Ascending aorta (tissue), 2 donors: ENCODE data around the gene UGT1A5. TPM values are rescaled to one million over a fixed set of nuclear protein-coding genes. Genes with fewer than 3 reads are reported as not detected.

Source experiments
- DNase-seq, 2 donors: peaks; one replicate each; pipeline ENCODE4 v3.0.0-alpha.2; 2019; ENCODE audit warnings: low spot score in 2 of 2
- H3K27ac ChIP-seq, 2 donors: fragments of 200-600 bp; sonication (generic); one replicate each; pipeline ENCODE4 v1.5.1; 2016 to 2017; ENCODE audit warnings: mild to moderate bottlenecking in 1 of 2
- H3K27me3 ChIP-seq: fragments of 200-600 bp; sonication (generic); one replicate; pipeline ENCODE4 v1.5.1; 2017
- H3K36me3 ChIP-seq, 2 donors: fragments of 200-600 bp; sonication (generic); one replicate each; pipeline ENCODE4 v1.5.1; 2016
- H3K4me1 ChIP-seq, 2 donors: fragments of 200-600 bp; sonication (generic); one replicate each; pipeline ENCODE4 v1.5.1; 2016 to 2017; ENCODE audit warnings: mild to moderate bottlenecking in 1 of 2
- H3K4me3 ChIP-seq, 2 donors: fragments of 200-600 bp; sonication (generic); one replicate each; pipeline ENCODE4 v1.5.1; 2016 to 2017; ENCODE audit warnings: mild to moderate bottlenecking in 1 of 2
- H3K9me3 ChIP-seq, 2 donors: fragments of 200-600 bp; sonication (generic); one replicate each; pipeline ENCODE4 v1.5.1; 2016
- CTCF ChIP-seq, 3 experiments: fragments of 200-600 bp in 2 of 3; fragments of 450-650 bp in 1 of 3; sonication (generic) in 2 of 3; IDR thresholded peaks; one replicate each; pipeline ENCODE4 v1.5.1; 2016 to 2019; ENCODE audit warnings: antibody characterized with exemption in 3 of 3, mild to moderate bottlenecking in 1 of 3, moderate library complexity in 1 of 3
- intact Hi-C: fragments of 100-400 bp; cut with DNase I; formaldehyde crosslinking; loops from one replicate; pipeline ENCODE4 v1.15.1; 2023
- total RNA-seq: library from RNA; depleted of rRNA; stranded (reverse); fragments of >200 nt; gene quantifications from one replicate; pipeline ENCODE4 v1.1.0, GENCODE V29; 2016

UGT1A5 gene
- total RNA-seq, 1 donor from 2014 or later = not detected

DNA sequence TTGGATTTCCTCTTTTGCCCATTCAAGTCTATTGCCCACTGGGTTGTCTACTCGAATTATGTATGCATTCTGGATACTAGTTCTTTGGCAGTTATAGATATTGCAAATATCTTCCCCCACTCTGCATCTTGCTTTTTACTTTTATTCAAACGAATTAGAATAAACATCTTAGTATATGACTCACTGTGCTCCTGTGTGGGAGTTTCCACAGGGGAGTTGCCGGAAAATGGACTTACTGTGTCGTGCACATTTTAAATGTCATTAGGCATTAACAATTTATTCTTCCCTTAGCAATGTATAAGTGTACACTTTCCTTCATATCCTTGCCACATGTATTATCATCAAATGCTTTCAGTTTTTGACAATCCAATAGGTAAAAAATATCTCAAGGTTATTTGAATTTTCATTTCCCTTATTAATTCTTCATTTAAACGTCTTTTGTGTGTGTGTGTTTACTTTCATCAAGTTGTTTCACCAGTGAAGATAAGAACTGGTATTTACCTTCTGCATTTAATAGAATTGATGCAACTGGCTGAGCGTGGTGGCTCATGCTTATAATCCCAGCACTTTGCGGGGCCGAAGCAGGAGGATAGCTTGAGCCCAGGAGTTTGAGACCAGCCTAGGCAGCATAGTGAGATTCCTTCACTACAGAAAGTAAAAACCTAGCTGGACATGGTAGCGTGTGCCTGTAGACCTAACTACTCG is 4.6 kb upstream of the UGT1A5 start:
- no peak for TF ChIP-seq CTCF (IDR thresholded peaks at IDR 0.05)
- no peak for DNase-seq
- no peaks in the 10 kb centered on the region for H3K4me1 ChIP-seq
- no peaks in the 10 kb centered on the region for H3K9me3 ChIP-seq
- no peak overlapping the region for H3K4me3 ChIP-seq
- H3K36me3 ChIP-seq = no peaks in the 10 kb centered on the region
- no peaks in the 10 kb centered on the region for H3K27me3 ChIP-seq
- intact Hi-C loops = no loop called here
- H3K27ac ChIP-seq = no peak overlapping the region

GRCh38 chr2:233708942-233709341 is 3.8 kb upstream of the UGT1A5 start:
- H3K4me3 ChIP-seq = no peak overlapping the region
- no peaks in the 10 kb centered on the region for H3K36me3 ChIP-seq
- no peak for TF ChIP-seq CTCF (IDR thresholded peaks at IDR 0.05)
- H3K27me3 ChIP-seq = no peaks in the 10 kb centered on the region
- intact Hi-C loops = no loop called here
- H3K9me3 ChIP-seq = no peaks in the 10 kb centered on the region
- DNase-seq = no peak
- H3K27ac ChIP-seq = no peak overlapping the region
- no peaks in the 10 kb centered on the region for H3K4me1 ChIP-seq

DNA sequence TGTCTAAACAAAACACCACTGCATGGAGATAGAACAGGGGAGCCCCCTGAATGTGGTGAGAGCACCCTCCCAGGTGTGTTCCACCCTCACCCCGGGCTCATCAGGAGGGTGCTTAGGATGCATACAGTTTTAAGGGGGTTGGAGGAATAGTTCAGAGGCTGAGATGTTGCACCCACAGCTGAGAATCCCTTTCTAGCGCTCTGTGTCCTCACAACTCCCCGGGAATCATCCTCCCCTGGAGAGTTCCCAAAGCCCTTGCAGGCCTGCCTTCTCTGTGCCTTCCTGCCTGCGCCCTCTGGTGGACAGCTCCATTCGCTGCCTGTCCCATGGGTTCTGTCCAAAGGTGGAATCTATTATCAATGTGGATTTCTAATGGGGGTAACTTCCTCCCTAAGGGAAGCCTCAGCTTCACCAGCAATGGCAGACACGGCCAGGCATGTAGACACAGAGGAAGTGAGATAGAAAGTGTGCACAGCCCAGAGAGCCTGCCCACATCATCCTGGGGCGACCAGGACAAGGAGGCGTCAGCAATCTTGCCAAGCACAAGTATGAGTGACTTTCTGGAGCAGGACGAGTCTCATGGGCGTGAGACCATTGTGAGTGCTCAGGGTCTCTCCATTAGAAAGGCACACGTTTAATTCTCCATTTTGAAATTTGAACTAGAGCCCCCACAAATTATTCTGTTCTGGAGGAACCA is 1.2 kb upstream of the UGT1A5 start:
- peak; percentile 44 to 66 (median 56) for TF ChIP-seq CTCF (IDR thresholded peaks at IDR 0.05)
- DNase-seq = peak in 1 of 2 donors; percentile 75
- intact Hi-C loops = loop anchor here (5.0 kb wide), 1 partner anchor 264 kb away; no protein-coding TSS in a partner anchor

DNA sequence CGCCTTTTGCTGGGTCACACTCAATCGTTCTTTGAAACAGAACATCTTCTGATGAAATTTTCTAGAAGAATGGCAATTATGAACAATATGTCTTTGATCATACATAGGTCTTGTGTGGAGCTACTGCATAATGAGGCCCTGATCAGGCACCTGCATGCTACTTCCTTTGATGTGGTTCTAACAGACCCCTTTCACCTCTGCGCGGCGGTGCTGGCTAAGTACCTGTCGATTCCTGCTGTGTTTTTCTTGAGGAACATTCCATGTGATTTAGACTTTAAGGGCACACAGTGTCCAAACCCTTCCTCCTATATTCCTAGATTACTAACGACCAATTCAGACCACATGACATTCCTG is 532 bp downstream of the UGT1A5 start:
- no peaks in the 10 kb centered on the region for H3K27me3 ChIP-seq
- H3K4me3 ChIP-seq = no peak overlapping the region
- H3K4me1 ChIP-seq = no peaks in the 10 kb centered on the region
- H3K36me3 ChIP-seq = no peaks in the 10 kb centered on the region
- no peak for DNase-seq
- intact Hi-C loops = loop anchor here (5.0 kb wide), 1 partner anchor 266 kb away; no protein-coding TSS in a partner anchor
- no peak overlapping the region for H3K27ac ChIP-seq
- no peaks in the 10 kb centered on the region for H3K9me3 ChIP-seq
- TF ChIP-seq CTCF (IDR thresholded peaks at IDR 0.05) = no peak

More for the DNA sequence above, 1.2 kb upstream of the UGT1A5 start:
- H3K9me3 ChIP-seq = no peaks in the 10 kb centered on the region
- no peaks in the 10 kb centered on the region for H3K36me3 ChIP-seq
- no peaks in the 10 kb centered on the region for H3K4me1 ChIP-seq
- H3K27ac ChIP-seq = no peak overlapping the region
- H3K4me3 ChIP-seq = no peak overlapping the region
- no peaks in the 10 kb centered on the region for H3K27me3 ChIP-seq

DNA sequence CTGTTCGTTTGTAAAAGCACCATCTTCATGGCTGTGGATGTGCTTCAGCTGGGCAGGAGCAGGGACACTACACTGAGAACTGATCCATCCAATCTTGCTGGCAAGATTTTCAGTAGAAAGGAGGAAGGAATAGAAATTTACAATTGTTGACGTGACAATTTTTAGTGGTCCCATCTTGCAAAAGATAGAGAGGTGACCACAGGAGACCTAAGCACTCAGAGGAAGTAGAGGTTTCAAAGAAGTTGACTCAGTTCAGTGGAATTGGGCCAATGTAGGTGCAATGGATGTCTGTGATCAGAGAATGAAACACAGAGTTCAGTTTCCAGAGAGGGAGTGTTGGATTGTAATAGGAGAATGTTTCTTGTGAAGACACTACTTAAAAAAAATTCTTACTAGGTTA is 1.4 kb downstream of the UGT1A5 start:
- H3K9me3 ChIP-seq = no peaks in the 10 kb centered on the region
- no peaks in the 10 kb centered on the region for H3K36me3 ChIP-seq
- TF ChIP-seq CTCF (IDR thresholded peaks at IDR 0.05) = no peak
- H3K27me3 ChIP-seq = no peaks in the 10 kb centered on the region
- no peak overlapping the region for H3K27ac ChIP-seq
- no peak overlapping the region for H3K4me3 ChIP-seq
- intact Hi-C loops = loop anchor here (5.0 kb wide), 1 partner anchor 267 kb away; no protein-coding TSS in a partner anchor
- no peaks in the 10 kb centered on the region for H3K4me1 ChIP-seq
- DNase-seq = no peak
